ENCODE data around the gene RBM47. TPM values are rescaled to one million over a fixed set of nuclear protein-coding genes. Genes with fewer than 3 reads are reported as not detected.

Gene RBM47
- total and polyA plus RNA-seq, 9 of the 15 experiments (the other 6 are each of a cell fraction or from before 2014, with no cell fraction given), result 1.4 to 6.4 (median 3.3) TPM

DNA sequence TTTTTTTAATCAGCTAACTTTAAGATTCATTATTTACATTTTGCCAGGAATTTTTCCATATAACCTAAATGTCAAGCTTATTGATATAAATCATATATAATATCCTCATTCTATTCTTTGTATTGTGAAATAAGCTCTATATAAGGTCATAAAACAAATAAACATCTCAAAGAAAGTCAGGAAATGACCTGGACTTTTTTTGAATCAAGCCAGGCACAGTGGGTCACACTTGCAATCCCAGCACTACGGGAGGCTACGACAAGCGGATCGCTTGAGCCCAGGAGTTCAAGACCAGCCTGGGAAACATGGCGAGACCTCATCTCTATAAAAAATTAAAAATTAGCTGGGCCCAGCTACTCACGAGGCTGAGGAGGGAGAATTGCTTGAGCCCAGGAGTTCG lies 88.9 kb downstream of the RBM47 start:
- in situ Hi-C loops (cut with MboI), result no loop called here
- ATAC-seq, result no peak

More for the DNA sequence above, 88.9 kb downstream of the RBM47 start:
- H3K9ac ChIP-seq (ENCODE audit: insufficient read depth in 1 of 2, low read depth in 2 of 2, low read length in 2 of 2), result no peak overlapping the region
- FAIRE-seq (no peak), DNase-seq (ENCODE audit: extremely low read depth in 1 of 4, low spot score in 3 of 4) (no peak)
- TF ChIP-seq IFI16 (CRISPR knock-in tag; IDR thresholded peaks at IDR 0.05) (no peak), BACH1 (tag; IDR thresholded peaks at IDR 0.05) (no peak), POLR3A (IDR thresholded peaks at IDR 0.05; ENCODE audit: borderline replicate concordance, extremely low read depth, insufficient read depth, insufficient read length) (no peak), XRCC3 (IDR thresholded peaks at IDR 0.05) (no peak), SMARCE1 (IDR thresholded peaks at IDR 0.05) (no peak)
- TF ChIP-seq, protein P1, sequence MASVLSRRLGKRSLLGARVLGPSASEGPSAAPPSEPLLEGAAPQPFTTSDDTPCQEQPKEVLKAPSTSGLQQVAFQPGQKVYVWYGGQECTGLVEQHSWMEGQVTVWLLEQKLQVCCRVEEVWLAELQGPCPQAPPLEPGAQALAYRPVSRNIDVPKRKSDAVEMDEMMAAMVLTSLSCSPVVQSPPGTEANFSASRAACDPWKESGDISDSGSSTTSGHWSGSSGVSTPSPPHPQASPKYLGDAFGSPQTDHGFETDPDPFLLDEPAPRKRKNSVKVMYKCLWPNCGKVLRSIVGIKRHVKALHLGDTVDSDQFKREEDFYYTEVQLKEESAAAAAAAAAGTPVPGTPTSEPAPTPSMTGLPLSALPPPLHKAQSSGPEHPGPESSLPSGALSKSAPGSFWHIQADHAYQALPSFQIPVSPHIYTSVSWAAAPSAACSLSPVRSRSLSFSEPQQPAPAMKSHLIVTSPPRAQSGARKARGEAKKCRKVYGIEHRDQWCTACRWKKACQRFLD (CRISPR knock-in tag; IDR thresholded peaks at IDR 0.05), result no peak
- TF ChIP-seq, protein P2, sequence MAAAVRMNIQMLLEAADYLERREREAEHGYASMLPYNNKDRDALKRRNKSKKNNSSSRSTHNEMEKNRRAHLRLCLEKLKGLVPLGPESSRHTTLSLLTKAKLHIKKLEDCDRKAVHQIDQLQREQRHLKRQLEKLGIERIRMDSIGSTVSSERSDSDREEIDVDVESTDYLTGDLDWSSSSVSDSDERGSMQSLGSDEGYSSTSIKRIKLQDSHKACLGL (CRISPR knock-in tag; IDR thresholded peaks at IDR 0.05; ENCODE audit: borderline replicate concordance, poor library complexity, severe bottlenecking), result no peak
- no peaks in the 10 kb centered on the region for H4K20me1 ChIP-seq (replicated peaks; ENCODE audit: control insufficient read depth, insufficient read depth, low read length)
- H3K4me2 ChIP-seq (ENCODE audit: insufficient read depth, low read length), result no peak overlapping the region
- no peak overlapping the region for H3K27ac ChIP-seq (ENCODE audit: extremely low read depth, low read depth, low read length)
- POLR2A ChIA-PET, result interaction anchor here (1.1 to 3.0 kb wide), 2 partner anchors 9 to 25 kb away, joined by 4 to 14 read pairs; no protein-coding TSS in a partner anchor
- CTCF ChIA-PET (ENCODE audit: low intra/inter-chr PET ratio), result no interaction called here
- no peaks in the 10 kb centered on the region for H3K27me3 ChIP-seq (ENCODE audit: control insufficient read depth in 2 of 2, insufficient read depth in 2 of 2, low read length in 2 of 2)
- no peaks in the 10 kb centered on the region; a peak in 1 of 5 replicates for H3K4me1 ChIP-seq (replicated peaks in 1 of 2; ENCODE audit: control insufficient read depth in 2 of 2, insufficient read depth in 2 of 2, low read length in 2 of 2)
- no peaks in the 10 kb centered on the region for H3K36me3 ChIP-seq (ENCODE audit: control insufficient read depth, insufficient read depth, low read length)
- no TSS peak for BruUV-seq (replicated peaks)
- no peaks in the 10 kb centered on the region for H3K9me3 ChIP-seq (replicated peaks; ENCODE audit: control insufficient read depth, insufficient read depth, low read depth, low read length)
- no peaks in the 10 kb centered on the region for H3K79me2 ChIP-seq (ENCODE audit: control insufficient read depth, insufficient read depth, low read length)
- no peak overlapping the region for H2AFZ ChIP-seq (ENCODE audit: low read depth, low read length)
- intact Hi-C loops (cut with micrococcal nuclease), result no loop called here
- no peak overlapping the region for H3K4me3 ChIP-seq
- no peaks in the 10 kb centered on the region for H3K9me1 ChIP-seq (ENCODE audit: control insufficient read depth, insufficient read depth, low read length)
- 82% methylated on average over 7 of the region's 7 CpGs for WGBS (ENCODE audit: insufficient coverage, low coverage, missing lambda C conversion rate)
